Thymus (tissue), 11 donors: Measurements from ENCODE around the gene RPEL1. TPM values are rescaled to one million over a fixed set of nuclear protein-coding genes. Genes with fewer than 3 reads are reported as not detected.
"Not testable (repeated sequence)": the region's sequence is repeated elsewhere in the genome, so short reads cannot be mapped to it uniquely, and the experiment has no call there.

Source experiments
- DNase-seq, 9 donors: peaks; one replicate each; pipeline ENCODE4 v3.0.0-alpha.2; 2013; ENCODE audit warnings: low spot score in 9 of 9, low read depth in 6 of 9, missing footprints in 1 of 9
- H3K27ac ChIP-seq, 2 donors: one replicate each; pipeline ENCODE4 v1.5.1; 2013; ENCODE audit warnings: control low read depth in 1 of 2, low read depth in 1 of 2, low read length in 1 of 2, mild to moderate bottlenecking in 1 of 2, moderate library complexity in 1 of 2
- H3K27me3 ChIP-seq, 2 donors: one replicate each; pipeline ENCODE4 v1.5.1; 2013; ENCODE audit warnings: low read length in 1 of 2; ENCODE audit not compliant: control insufficient read depth in 2 of 2, insufficient read depth in 1 of 2
- H3K36me3 ChIP-seq, 2 donors: one replicate each; pipeline ENCODE4 v1.5.1; 2013; ENCODE audit warnings: low read length in 1 of 2, mild to moderate bottlenecking in 1 of 2, moderate library complexity in 1 of 2; ENCODE audit not compliant: control insufficient read depth in 2 of 2, insufficient read depth in 2 of 2
- H3K4me1 ChIP-seq, 2 donors: one replicate each; pipeline ENCODE4 v1.5.1; 2013; ENCODE audit warnings: low read length in 2 of 2; ENCODE audit not compliant: control insufficient read depth in 2 of 2, insufficient read depth in 2 of 2
- H3K4me3 ChIP-seq, 2 donors: one replicate each; pipeline ENCODE4 v1.5.1; 2013; ENCODE audit warnings: low read length in 2 of 2, control low read depth in 1 of 2, mild to moderate bottlenecking in 1 of 2
- H3K9me3 ChIP-seq, 2 donors: one replicate each; pipeline ENCODE4 v1.5.1; 2013; ENCODE audit warnings: low read length in 1 of 2, mild to moderate bottlenecking in 1 of 2; ENCODE audit not compliant: control insufficient read depth in 2 of 2, insufficient read depth in 1 of 2
- WGBS: extraction: QIAGEN DNeasy Blood & Tissue Kit; methylation state at CpG from one replicate; pipeline ENCODE4 v1.1.7; 2013; 5-methylcytosine and 5-hydroxymethylcytosine counted together
- polyA plus RNA-seq: library from polyadenylated mRNA; stranded (reverse); fragments of 200-250 nt; gene quantifications from one replicate; pipeline ENCODE4 v1.2.3, GENCODE V29; 2013
- total RNA-seq: library from RNA; stranded (reverse); fragments of 120-200 nt; gene quantifications from one replicate; pipeline ENCODE4 v1.2.4, GENCODE V29; 2013
- donor health status: healthy.

RPEL1 gene
- total and polyA plus RNA-seq, 2 donors, result 0.02 to 0.05 TPM

DNA sequence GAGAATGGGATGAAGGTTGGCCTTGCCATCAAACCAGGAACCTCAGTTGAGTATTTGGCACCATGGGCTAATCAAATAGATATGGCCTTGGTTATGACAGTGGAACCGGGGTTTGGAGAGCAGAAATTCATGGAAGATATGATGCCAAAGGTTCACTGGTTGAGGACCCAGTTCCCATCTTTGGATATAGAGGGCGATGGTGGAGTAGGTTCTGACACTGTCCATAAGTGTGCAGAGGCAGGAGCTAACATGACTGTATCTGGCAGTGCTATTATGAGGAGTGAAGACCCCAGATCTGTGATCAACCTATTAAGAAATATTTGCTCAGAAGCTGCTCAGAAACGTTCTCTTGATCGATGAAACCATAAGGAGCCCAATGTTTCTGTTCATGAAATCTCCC, 637 bp downstream of the RPEL1 start:
- Histone ChIP-seq H3K27ac (no peak overlapping the region), H3K4me1 (no peaks in the 10 kb centered on the region), H3K27me3 (no peaks in the 10 kb centered on the region), H3K4me3 (no peak overlapping the region), H3K9me3 (no peaks in the 10 kb centered on the region), H3K36me3 (no peaks in the 10 kb centered on the region)
- DNase-seq, result no peak
- WGBS, result 93% methylated on average over 4 of the region's 4 CpGs

DNA sequence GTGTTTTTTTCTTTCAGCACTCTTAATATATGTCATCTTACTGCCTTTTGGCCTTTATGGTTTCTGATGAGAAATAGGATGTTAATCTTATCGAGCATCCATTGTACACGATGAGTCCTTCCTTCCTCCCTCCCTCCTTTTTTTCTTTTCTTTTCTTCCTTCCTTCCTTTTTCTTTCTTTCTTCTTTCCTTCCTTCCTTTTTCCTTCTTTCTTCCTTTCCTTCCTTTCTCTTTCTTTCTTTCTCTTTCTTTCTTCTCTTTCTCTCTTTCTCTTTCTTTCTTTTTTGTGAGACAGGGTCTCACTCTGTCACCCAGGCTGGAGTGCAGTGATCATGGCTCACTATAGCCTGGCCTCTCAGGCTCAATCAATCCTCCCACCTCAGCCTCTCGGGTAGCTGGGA, 8.4 kb downstream of the RPEL1 start:
- no peaks in the 10 kb centered on the region for H3K36me3 ChIP-seq
- no peak overlapping the region for H3K27ac ChIP-seq
- WGBS, result 89% methylated on average over 3 of the region's 3 CpGs
- no peaks in the 10 kb centered on the region for H3K27me3 ChIP-seq
- H3K4me1 ChIP-seq, result no peaks in the 10 kb centered on the region
- H3K4me3 ChIP-seq, result no peak overlapping the region
- no peaks in the 10 kb centered on the region for H3K9me3 ChIP-seq
- DNase-seq, result no peak

DNA sequence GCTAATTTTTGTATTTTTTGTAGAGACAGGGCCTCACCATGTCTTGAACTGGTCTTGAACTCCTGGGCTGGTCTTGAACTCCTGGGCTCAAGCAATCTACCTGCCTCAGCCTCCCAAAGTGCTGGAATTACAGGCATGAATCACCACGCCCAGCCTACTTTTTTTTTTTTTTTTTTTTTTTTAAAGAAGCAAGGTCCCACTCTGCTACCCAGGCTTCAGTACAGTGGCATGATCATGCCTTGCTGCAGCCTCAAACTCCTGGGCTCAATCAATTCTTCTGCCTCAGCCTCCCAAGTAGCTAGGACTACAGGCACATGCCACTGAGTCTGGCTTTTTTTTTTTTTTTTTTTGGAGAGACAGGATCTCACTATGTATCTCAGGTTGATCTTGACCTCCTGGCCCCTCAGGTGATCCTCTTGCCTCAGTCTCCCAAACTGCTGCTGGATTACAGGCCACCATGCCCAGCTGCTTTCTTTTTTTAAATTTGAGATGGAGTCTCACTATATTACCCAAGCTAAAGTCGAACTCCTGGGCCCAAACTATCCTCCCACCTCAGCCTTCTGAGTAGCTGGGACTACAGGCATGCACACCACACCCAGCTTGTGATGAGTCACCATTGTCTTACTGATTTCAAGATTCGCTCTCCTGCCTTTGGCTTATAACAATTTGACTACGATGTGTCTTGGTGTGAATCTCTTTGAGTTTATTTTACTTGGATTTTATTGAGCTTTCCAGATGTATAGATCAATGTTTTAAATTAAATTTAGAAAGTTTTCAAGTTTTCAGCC, 9.0 kb downstream of the RPEL1 start:
- Histone ChIP-seq H3K4me1 (no peaks in the 10 kb centered on the region), H3K36me3 (no peaks in the 10 kb centered on the region), H3K4me3 (no peak overlapping the region), H3K27me3 (no peaks in the 10 kb centered on the region), H3K27ac (no peak overlapping the region), H3K9me3 (peaks cover 0 to 3% of the 10 kb centered on the region in 2 donors)
- 89% methylated on average over 4 of the region's 4 CpGs for WGBS
- no peak for DNase-seq

DNA sequence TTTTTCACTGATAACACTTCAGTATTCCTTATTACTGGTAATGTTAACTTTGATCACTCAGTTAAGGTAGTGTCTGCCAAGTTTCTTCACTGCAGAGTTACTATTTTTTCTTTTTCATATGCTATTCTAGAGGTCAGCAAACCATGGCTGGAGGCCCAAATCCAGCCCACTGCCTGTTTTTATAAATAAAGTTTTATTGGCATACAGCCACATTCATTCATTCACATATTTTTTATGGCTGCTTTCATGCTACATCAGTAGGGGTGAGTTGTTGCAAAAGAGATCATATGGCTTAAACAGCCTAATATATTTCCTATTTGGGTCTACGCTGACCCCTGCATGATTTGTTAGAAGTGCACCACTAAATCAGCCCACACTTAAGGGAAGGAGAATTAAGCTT, 10.9 kb downstream of the RPEL1 start:
- no peaks in the 10 kb centered on the region for H3K27me3 ChIP-seq
- no peaks in the 10 kb centered on the region for H3K4me1 ChIP-seq
- no peak overlapping the region for H3K27ac ChIP-seq
- H3K4me3 ChIP-seq, result no peak overlapping the region
- 96% methylated on average over 1 of the region's 1 CpG for WGBS
- H3K36me3 ChIP-seq, result no peaks in the 10 kb centered on the region
- DNase-seq, result no peak
- H3K9me3 ChIP-seq, result peaks cover 0 to 8% of the 10 kb centered on the region in 2 donors

DNA sequence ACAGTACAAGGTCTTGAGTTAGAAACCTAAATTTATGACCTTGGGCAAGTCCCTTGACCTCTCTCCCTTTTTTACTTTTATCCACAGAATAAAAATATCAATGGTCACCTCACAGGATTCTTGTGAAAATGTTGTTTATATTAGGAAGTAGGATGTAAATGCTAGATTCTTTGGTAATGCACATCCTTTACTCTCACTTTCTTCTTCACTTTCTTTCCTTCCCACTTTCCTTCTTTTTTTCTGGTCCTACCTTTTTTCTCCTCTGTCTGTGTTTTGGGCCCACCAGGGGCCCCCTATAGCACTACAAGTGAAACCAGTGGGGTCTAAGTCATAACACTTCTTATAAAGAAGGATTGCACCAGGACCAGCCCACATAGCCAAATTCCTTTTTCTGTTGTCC, 12.1 kb downstream of the RPEL1 start:
- no peaks in the 10 kb centered on the region for H3K27me3 ChIP-seq
- H3K4me1 ChIP-seq, result no peaks in the 10 kb centered on the region
- peaks cover 0 to 8% of the 10 kb centered on the region in 2 donors for H3K9me3 ChIP-seq

DNA sequence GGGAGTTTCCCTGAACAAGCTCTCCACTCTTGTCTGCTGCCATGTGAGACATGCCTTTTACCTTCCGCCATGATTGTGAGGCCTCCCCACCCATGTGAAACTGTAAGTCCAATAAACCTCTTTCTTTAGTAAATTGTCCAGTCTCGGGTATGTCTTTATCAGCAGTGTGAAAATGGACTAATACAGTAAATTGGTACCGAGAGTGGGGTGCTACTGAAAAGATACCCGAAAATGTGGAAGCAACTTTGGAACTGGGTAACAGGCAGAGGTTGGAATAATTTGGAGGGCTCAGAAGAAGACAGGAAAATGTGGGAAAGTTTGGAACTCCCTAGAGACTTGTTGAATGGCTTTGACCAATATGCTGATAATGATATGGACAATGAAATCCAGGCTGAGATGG, 13.2 kb downstream of the RPEL1 start:
- not testable (repeated sequence) for H3K36me3 ChIP-seq, H3K27me3 ChIP-seq, H3K27ac ChIP-seq, DNase-seq, H3K9me3 ChIP-seq, H3K4me1 ChIP-seq, H3K4me3 ChIP-seq
- WGBS, result 96% methylated on average over 4 of the region's 4 CpGs

More for the DNA sequence above, 12.1 kb downstream of the RPEL1 start:
- DNase-seq, result no peak
- no peaks in the 10 kb centered on the region for H3K36me3 ChIP-seq
- no peak overlapping the region for H3K27ac ChIP-seq
- no peak overlapping the region for H3K4me3 ChIP-seq

DNA sequence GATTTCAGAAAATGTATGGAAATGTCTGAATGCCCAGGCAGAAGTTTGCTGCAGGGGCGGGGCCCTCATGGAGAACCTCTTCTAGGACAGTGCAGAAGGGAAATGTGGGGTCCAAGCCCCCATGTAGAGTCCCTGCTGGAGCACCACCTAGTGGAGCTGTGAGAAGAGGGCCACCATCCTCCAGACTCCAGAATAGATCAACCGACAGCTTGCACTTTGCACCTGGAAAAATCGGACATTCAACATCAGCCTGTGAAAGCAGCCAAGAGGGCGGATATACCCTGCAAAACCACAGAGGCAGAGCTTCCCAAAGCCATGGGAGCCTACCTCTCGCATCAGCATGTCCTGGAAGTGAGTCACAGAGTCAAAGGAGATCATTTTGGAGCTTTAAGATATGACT, 14.3 kb downstream of the RPEL1 start:
- Histone ChIP-seq H3K27me3 (no peaks in the 10 kb centered on the region), H3K27ac (no peak overlapping the region), H3K36me3 (no peaks in the 10 kb centered on the region), H3K4me3 (no peak overlapping the region), H3K9me3 (peaks cover 0 to 8% of the 10 kb centered on the region in 2 donors), H3K4me1 (no peaks in the 10 kb centered on the region)
- DNase-seq, result no peak
- 95% methylated on average over 5 of the region's 5 CpGs for WGBS

DNA sequence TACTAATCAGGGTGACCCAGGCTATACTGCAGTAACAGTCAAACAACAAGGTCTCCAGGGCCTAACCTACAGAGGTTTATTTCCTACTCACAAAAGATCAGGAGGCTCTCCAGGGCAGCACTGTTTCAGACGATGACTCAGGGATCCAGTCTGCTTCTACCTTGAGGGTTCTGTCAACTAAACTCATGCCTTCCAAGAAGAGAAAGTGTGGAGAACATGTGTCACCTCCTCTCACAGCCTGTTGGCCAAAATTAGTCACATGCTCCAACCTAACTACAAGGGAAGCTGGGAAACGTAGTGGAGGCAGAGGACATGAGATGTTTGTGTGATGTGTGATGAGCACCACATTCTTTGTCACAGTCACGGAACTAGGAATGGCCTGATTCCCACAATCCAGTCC, 16.5 kb downstream of the RPEL1 start:
- DNase-seq, result no peak
- WGBS, result 86% methylated on average over 3 of the region's 3 CpGs
- H3K4me1 ChIP-seq, result no peaks in the 10 kb centered on the region
- H3K27me3 ChIP-seq, result peaks cover 3 to 5% of the 10 kb centered on the region in 2 donors
- H3K36me3 ChIP-seq, result no peaks in the 10 kb centered on the region
- H3K27ac ChIP-seq, result no peak overlapping the region
- H3K9me3 ChIP-seq, result peaks cover 0 to 8% of the 10 kb centered on the region in 2 donors
- H3K4me3 ChIP-seq, result no peak overlapping the region

DNA sequence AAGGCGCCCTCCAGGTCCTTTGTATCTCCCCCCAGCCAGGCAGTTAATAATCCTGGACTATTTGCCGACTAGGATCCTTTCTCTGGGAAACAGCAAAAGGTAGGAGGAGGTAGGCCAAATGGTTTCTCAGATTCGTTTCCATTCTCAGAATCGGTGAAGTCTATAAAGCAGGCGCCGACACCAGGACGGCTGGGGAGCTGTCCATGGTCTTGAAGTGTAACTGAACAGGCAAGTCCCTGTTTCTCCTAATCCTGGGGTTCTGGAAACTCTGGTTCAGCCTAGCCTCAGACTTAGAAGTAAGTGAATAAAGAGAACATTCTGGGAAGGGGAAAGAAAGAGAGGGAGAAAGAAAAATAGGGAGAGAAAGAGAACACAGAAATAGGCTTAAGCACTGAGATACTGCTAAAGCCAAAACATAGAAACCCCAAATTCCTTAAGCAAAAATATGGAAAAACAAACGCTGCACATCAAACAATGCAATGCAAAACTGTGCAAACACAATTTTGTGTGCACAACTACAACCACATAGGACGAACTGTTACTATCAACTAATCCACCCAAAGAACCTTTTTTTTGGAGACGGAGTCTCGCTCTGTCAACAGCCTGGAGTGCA, 20.1 kb downstream of the RPEL1 start:
- Histone ChIP-seq H3K36me3 (no peaks in the 10 kb centered on the region), H3K4me3 (no peak overlapping the region), H3K9me3 (no peaks in the 10 kb centered on the region), H3K4me1 (no peaks in the 10 kb centered on the region), H3K27ac (no peak overlapping the region), H3K27me3 (peaks cover 3 to 5% of the 10 kb centered on the region in 2 donors)
- DNase-seq, result peak in 8 of 9 donors; percentile 34 to 81 (median 57)
- 35% methylated on average over 11 of the region's 11 CpGs for WGBS
